Fibroblast of upper back skin (primary cell): ENCODE data around the gene ITPRID1.

Source experiments
- DNase-seq: peaks from one replicate; pipeline ENCODE4 v3.0.0-alpha.2; 2013

ITPRID1 gene

DNA sequence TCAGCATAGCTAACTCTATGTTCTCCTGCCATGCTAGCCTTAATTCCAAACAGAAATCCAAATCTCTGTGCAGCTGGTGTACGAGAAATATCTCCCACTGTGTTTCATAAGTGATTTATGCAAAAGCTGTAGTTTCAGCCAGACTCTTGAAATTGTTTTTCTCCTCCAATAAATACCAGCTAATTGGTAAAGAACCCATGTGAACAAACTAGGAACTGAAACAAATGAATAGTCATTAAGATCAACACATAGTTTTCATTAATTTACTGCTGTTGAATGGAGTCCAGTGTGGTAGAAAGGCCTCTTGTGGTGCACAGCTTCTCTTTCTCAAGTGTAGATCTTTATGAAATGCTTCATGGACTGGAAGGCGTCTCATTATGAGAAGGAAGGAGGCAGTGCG, 191.5 kb downstream of the ITPRID1 start:
- no peak for DNase-seq

DNA sequence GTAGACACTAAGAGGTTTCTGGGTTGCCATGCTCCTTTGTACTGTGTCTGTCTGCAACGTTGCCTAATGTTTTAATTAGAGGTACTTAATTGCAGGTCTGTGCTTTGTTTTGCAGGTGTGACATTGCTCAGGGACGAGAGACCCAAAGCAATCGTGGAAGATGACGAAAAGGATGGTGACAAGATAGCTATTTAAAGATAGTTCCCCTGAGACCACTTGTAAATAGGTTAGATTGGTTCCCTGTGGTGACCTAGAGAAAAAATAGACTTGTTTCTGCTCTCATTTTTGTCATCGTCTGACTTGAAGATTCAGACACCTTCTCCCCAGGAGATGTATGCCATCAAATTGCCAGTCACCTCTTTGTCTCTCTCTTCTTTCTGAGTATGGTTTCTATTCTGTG, 193.2 kb downstream of the ITPRID1 start:
- DNase-seq, result no peak
